NCI-H748 (cell line): ENCODE results near the gene RNF213.

ENCODE experiments used
- DNase-seq: peaks from one replicate; lab custom pipeline; 2025; ENCODE audit not compliant: unreplicated experiment; lab: John Stamatoyannopoulos, UW

The RNF213 gene

DNA sequence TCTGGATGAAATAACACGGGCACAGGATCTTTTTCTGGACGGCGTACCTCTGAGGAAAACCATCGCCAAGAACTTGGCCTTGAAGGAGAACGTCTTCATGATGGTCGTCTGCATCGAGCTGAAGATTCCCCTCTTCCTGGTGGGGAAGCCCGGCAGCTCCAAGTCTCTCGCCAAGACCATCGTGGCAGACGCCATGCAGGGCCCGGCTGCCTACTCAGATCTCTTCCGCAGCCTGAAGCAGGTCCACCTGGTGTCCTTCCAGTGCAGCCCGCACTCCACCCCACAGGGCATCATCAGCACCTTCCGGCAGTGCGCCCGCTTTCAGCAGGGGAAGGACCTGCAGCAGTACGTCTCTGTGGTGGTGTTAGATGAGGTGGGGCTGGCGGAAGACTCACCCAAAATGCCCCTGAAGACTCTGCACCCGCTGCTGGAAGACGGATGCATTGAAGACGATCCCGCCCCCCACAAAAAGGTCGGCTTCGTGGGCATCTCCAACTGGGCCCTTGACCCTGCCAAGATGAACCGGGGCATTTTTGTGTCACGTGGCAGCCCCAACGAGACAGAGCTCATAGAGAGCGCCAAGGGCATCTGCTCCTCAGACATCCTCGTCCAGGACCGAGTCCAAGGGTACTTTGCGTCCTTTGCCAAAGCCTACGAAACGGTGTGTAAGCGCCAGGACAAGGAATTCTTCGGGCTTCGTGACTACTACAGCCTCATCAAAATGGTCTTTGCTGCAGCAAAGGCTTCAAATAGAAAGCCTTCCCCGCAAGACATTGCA lies 86.0 kb downstream of the RNF213 start:
- DNase-seq: no peak

DNA sequence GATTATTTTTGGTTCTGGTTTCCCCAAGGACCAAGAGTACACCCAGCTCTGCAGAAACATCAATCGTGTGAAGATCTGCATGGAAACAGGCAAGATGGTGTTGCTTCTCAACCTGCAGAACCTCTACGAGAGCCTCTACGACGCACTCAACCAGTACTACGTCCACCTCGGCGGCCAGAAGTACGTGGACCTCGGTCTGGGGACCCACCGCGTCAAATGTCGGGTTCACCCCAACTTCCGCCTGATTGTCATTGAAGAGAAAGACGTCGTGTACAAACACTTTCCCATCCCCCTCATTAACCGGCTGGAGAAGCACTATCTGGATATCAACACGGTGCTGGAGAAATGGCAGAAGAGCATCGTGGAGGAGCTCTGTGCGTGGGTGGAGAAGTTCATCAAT lies 86.9 kb downstream of the RNF213 start:
- DNase-seq: no peak

DNA sequence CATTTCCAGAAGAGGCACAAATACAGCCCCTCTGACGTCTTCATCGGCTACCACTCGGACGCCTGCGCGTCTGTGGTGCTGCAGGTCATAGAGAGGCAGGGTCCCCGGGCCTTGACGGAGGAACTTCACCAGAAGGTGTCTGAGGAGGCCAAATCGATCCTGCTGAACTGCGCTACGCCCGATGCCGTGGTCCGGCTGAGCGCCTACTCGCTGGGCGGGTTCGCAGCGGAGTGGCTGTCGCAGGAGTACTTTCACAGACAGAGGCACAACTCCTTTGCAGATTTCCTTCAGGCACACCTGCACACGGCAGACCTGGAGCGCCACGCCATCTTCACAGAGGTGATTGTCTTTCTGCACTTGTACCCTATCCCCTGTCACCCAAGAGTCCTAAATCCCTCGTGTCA lies 87.3 kb downstream of the RNF213 start:
- no peak for DNase-seq

DNA sequence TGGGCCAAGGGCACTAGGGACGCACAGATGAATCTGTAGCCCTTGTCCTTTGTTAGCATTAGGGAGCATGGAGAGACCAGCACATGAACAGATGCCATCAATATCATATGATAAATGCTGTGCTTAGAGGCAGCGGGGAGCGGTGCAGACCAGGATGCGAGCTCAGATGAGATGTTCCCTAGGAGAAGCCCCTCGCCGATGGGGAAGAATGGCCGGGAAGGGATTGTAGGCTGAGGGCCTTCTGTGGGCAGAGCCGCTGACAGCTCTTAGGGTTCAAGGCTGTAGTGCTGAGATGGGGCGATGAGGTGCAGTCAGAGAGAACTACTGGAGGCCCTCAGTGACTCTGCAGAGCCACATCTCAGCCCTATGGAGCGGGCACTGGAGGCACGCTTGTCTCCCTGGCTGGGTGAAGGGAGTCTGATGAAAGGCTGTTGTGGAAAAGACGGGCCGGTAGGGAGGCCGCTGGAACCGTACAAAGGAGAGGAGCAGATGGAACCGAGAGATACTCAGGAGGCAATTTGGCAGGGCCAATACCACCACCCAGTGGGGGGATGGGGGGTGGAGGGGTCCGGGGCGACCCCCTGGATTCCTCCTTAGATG lies 88.0 kb downstream of the RNF213 start:
- DNase-seq: no peak

DNA sequence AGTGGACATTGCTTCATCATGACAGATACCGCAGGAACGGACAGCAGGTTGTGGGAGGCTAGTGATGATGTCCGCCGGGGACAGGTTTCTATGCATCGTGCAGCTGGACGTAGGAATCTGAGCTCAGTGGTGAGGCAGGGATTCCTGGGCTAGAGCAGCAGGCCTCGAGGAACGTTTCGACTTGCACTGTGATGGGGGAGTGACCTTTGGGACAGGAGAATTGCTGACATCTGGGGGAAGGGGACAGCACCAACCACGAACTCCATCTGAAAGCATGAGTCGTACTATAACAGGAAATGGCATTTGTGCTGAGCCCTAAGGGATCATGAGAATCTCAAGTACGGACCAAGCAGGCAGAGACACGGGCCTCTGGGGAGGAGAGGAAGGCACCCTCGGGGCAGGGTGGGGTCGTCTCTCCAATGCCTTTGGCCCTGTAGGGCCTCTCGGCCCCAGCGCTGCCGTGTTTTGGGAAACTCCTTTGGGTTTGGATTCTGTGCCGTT lies 88.5 kb downstream of the RNF213 start:
- no peak for DNase-seq

DNA sequence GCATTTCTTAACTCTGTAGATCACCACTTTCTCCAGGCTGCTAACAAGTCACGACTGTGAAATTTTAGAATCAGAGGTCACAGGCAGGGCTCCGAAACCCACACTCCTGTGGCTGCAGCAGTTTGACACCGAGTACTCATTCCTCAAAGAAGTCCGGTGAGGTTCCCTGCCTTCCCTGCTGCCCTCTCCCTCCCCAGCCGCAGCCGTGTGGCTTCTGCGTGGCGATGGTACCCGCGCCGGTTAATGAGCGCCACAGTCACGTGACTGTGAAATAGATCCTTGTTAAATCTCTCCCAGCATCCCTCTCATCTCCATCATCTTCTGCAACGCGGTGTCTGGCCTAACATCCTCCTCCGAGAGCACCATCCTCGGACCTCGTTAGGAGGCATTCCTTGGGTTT lies 89.1 kb downstream of the RNF213 start:
- no peak for DNase-seq

DNA sequence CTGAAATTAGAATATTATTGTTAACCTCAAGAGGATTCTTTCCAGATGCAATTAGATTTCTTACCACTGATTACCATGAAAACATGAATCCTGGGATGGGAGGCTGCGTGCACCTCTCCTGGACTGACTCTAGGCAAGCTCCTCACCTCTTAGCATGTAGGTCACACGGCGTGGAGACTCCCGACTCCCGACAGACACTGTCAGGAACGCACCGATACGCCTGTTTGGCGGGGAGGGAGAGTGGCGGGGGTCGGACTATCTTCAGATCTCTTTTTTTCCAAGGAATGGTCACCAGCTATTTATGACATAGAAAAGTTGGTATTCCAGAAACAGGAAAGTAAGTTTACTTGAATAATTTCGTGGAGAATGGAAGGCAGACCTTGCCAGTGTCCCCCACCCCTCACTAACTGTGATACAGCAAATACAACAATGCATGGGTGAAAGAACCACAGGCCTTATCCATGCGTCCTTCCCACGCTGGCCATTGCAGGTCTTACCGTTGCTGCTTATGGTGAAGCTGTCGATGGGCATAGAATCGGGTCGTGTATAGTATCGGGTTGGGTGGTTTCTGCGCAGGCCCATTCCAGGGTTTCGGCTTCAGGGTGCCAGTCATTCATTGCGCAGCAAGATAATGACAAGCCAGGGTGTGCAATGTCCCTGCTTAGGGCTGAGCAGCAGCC lies 91.7 kb downstream of the RNF213 start:
- no peak for DNase-seq

DNA sequence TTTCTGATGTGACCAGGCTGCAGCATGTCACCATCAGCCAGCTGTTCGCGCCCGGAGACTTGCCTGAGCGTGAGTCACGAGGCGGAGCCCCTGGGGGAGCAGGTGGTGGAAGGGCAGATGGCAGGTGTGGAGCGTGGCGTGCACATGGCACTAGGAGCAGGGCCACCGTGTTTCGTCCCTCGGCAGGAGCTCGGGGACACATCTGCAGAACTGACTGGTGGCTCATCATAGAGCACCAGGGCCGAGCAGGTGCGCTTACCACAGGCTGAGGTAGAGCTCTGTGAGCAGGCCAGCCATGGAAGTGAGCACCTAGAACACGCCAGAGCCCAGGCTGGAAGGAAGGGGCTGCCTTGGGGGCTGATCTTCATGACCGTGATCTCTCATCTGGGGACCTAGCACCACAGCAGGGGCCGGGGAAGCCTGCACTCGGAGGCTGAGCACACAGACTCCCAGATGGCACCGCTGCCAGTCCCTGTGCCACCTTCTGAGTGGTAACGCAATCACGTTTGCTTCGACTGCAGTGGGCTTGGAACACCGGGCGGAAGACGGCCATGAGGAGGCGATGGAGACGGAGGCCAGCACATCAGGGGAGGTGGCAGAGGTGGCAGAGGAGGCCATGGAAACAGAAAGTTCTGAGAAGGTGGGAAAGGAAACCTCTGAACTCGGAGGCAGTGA lies 92.5 kb downstream of the RNF213 start:
- no peak for DNase-seq

DNA sequence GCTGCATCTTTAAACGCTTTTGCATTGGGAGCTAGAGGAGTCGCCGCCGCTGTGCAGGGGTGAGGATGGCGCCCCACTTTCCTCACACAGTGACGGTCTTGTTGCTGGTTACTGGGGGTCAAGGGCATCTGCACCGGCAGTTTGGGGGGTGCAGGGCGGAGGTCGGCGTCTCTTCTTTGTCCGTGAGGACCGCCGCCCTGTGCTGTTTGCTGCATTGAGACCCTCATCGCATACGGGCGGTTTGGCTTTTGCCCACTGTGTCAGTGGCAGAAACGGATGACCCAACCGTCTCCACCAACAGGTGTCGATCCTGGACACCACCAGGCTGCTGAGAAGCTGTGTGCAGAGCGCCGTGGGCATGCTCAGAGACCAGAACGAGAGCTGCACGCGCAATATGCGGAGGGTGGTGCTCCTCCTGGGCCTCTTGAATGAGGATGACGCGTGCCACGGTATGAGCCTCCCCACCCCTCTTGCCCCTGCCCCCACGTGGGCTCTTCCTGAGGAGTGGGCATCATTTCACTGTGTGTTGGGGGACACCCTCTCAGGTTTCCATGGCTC lies 93.1 kb downstream of the RNF213 start:
- no peak for DNase-seq

DNA sequence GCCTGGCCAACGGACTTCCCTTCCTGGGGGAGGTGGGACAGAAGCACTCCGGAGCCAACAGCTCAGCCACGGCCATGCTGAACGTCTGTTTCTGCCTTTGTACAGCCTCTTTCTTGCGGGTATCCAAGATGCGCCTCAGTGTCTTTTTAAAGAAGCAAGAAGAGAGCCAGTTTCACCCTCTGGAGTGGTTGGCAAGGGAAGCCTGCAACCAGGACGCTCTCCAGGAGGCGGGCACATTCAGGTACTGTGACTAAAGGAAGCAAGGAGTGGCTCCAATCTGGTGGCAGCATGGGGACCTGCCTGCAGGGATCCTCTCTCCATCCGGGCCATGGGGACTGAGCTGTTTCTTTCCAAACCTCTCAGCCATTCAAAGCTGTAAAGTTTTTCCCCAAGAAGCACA lies 93.7 kb downstream of the RNF213 start:
- no peak for DNase-seq

DNA sequence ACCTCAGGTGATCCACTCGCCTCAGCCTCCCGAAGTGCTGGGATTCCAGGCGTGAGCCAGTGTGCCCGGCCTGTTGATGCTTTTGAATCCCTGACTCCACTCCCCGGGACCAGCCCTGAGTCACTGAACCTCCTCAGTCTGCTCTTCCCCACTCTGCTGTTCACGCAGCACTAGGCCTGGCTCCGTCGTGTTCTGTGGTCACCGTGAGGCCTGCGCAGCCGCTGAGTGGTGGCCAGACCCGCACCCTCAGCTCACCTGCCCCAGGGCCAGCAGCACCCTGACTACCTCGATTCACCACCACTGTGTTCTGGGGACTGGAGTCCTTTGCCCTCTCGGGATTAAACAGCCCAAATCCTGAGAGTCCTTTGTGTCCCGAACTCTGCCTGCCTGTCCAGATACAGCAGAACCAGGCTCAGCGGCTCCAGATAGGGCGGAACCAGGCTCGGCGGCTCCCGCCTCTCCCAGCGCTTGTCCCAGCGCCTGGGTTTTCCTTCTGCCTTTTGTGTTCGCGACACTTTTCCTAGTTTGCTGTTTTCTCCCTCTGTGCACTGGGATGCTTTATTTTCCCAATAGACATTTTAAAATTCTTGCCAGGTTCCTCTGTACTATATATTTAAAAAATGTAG lies 95.7 kb downstream of the RNF213 start:
- DNase-seq: no peak

DNA sequence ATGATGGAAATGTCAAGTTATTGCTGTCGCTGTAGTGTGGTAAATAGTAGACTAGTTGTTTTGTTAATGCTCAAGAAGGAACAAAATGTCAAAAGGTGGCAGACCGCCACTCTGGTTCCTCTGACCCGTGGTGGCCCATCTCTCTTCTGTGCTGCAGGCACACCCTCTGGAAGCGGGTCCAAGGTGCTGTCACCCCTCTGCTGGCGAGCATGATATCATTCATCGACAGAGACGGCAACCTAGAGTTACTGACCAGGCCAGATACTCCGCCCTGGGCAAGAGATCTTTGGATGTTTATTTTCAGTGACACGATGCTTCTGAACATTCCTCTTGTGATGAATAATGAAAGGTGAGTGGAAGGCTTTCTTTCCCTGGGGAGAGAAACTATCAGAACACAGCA lies 97.5 kb downstream of the RNF213 start:
- no peak for DNase-seq

DNA sequence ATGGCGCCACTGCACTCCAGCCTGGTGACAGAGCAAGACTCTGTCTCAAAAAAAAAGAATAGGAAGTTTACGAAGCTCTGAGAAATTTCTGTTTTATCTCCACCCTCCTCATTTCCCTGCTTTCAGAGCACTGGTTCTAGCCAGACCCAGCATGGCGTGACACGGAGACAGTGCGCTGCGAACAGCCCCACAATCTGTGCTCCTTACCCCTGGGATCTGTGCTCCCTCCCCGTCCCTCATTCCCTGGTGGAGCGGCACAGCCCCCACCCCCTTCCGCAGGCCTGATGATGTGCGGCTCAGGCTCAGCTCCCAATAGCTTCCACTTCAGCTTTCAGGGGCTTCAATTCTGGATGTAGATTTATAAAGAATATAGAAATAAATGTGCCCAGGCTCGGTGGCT lies 98.2 kb downstream of the RNF213 start:
- DNase-seq: no peak

DNA sequence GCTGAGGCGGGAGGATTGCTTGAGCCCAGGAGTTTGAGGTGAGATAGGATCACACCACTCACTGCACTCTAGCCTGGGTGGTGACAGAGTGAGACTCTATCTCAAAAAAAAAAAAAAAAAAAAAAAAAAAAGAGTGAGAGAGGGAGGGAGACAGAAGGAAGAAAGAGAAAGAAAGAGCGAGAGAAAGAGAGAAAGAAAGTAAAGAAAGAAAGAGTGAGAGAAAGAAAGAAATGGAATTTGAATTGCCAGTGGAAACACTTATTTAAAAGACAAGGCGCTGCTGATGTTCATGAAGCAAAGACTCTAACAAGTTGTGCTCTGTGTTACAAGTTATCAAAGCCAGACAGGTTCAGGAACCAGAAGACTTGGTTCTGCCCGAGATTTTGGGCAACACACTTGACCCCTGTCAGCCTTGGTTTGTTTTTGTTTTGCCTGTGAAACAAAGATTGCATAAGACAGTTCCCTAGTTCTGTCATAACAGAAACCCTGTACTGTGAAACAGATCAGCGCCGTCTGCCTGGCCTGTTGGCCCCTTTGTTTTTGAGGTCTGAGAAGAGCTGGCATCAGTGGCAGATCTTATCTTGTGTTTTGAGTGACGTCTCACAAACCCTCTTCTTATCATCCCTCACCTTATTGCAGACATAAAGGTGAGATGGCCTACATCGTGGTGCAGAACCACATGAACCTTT lies 98.9 kb downstream of the RNF213 start:
- DNase-seq: no peak

DNA sequence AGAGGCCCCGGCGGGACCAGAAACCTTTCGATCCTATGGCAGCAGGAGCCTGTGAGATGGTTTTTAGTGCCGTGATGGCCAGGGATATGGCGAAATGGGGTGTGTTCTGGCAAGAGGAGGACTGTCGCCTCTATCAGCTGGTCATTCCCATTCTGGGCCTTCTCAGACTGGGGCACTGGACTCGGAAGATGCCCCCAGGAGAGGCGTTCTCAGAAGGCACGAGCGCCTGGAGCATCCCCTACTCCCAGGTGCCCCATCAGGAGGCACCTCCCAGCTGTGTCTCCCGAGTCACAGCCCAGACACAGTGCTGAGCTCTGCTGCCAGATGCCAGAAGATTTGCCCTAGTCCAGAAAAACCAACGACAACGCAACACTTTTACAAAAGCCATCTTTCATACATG lies 99.7 kb downstream of the RNF213 start:
- DNase-seq: no peak

DNA sequence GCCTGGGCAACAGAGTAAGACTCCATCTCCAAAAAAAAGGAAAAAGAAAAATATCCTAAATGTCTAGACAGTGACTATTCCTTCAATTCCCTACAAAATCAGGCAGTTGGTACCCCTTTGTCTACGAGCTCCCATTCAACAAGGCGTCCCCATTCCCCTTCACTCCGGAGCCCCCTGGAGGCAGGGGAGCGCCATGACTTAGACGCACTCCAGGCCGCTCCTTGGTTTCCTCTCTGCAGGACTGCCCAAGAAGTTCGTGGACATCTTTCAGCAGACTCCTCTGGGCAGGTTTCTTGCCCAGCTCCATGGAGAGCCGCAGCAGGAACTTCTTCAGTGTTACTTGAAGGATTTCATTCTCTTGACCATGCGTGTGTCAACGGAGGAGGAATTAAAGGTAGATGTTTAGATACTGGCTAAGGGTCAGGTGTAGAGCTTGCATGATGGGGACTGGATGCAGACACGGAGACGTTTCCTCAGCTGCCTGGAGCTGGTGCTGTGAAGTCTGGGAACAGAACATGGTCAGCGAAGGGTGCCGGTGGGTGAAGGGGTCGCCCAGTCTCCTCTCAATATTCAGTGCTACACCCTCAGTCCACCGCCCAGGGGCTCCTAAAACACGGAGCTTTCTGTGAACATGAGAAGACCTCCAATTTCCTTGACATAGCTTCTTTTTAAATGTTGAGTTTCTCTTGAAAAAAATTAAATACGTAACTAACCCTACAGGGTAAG lies 101.0 kb downstream of the RNF213 start:
- no peak for DNase-seq

DNA sequence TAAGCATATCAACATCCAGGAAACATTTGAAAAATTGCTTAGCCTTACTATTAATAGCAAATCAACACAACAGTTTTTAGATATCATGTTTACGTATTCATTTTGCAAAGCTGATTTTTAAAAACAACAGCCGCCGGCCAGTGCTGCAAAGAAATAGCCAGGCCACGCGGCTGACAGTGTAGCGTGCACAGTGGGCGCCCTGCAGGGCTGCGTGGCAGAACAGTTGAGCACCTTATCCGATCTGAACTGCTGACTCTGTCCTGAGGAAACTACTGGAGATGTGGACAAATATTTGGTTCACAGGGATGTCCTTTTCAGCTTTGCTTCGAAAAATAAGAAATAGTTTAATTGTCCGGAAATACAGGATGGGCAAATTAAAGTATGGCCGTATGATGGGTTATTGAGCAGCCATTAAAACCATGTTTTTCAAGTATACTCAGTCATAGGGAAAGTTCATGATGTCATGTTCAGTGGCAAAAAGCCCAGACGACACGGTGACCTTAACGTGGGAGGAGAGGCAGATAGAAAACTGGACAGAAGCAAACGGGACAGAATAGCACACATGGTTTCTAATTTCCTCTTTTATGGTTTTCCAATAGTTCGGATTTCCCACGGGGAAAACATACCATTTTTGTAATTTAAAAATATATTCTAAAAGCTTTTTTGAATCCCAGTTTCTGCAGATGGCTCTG lies 101.9 kb downstream of the RNF213 start:
- DNase-seq: no peak

DNA sequence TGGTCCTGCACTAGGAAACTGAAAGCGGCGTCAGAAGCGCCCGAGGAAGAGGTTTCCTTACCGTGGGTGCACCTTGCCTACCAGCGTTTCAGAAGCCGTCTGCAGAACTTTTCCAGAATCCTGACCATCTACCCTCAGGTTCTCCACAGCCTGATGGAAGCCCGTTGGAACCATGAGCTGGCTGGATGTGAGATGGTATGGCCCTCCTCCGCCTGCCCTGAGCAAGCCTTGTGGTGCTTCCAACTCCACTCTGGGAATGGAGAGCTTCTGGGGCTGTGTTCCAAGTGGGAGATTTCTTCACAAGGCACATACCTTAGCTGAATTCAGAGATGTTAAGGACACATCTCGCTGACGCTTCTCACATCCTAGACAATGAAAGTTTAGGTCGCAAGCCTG lies 102.5 kb downstream of the RNF213 start:
- DNase-seq: no peak

DNA sequence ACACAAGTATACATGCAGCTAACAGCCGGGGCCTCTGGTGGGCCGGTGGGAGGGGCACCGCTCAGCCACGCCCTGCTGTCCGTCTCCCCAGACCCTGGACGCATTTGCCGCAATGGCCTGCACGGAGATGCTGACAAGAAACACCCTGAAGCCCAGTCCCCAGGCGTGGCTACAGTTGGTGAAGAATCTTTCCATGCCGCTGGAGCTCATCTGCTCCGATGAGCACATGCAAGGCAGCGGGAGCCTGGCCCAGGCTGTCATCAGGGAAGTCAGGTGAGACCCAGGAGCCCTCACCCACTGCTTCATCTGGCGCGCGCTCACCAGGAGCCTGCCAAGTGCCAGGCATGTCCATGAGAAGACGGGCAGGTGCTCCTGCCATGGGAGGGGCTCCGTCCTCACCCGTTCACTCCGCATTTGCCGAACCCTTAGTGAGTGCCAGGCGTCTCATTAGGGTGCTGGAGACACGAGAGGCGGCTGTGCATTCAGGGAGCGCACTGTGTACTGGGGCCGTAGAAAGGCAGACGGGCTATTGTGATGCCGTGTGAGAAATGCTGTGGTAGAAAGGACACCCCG lies 103.0 kb downstream of the RNF213 start:
- no peak for DNase-seq
